A549 (cell line): ENCODE measurements around the gene MARF1. TPM values are rescaled to one million over a fixed set of nuclear protein-coding genes. Genes with fewer than 3 reads are reported as not detected.

Source experiments
- ATAC-seq, 2 experiments: fragments of 200-7000 bp in 1 of 2; fragments of >200 bp in 1 of 2; cut with Nextera tagmentation in 1 of 2; cut with Tn5 transposase in 1 of 2; 3 replicates each; pipeline versions ENCODE4 v1.8.0 to v1.9.1; 2018 to 2020; ENCODE audit warnings: mild to moderate bottlenecking in 1 of 2, moderate library complexity in 1 of 2
- CTCF ChIA-PET: fragments of 300-600 bp; sonication (Branson Sonifier 250); formaldehyde crosslinking; extraction: SDS; loops from one replicate; lab custom pipeline; 2021; ENCODE audit warnings: antibody characterized with exemption, inconsistent platforms; lab: Yijun Ruan, JAX
- POLR2A ChIA-PET: fragments of 350-600 bp; formaldehyde crosslinking; extraction: SDS; loops from one replicate; lab custom pipeline; 2021; ENCODE audit warnings: antibody characterized with exemption, inconsistent platforms; lab: Yijun Ruan, JAX
- DNase-seq, 2 experiments: peaks; one replicate each; pipeline versions ENCODE4 v3.0.0 to v3.0.0-alpha.2; 2011 to 2016; ENCODE audit warnings: low read depth in 1 of 2, low spot score in 1 of 2
- FAIRE-seq: peaks from 2 replicates; lab custom pipeline; 2011; peaks lifted over from hg19 to GRCh38; lab: Jason Lieb, UNC
- H3K27ac ChIP-seq, 2 experiments: fragments of >200 bp; sonication (Bioruptor Twin); formaldehyde crosslinking; 3 replicates each; pipeline ENCODE4 v1.5.1; 2016 to 2017
- H3K4me1 ChIP-seq: fragments of >200 bp; sonication (Bioruptor Twin); formaldehyde crosslinking; 3 replicates; pipeline ENCODE4 v1.6.1; 2016
- H3K4me2 ChIP-seq: fragments of >200 bp; sonication (Bioruptor Twin); formaldehyde crosslinking; 3 replicates; pipeline ENCODE4 v1.6.1; 2016
- H3K4me3 ChIP-seq: fragments of >200 bp; sonication (Bioruptor Twin); formaldehyde crosslinking; 3 replicates; pipeline ENCODE4 v1.5.1; 2016
- H3K9me3 ChIP-seq: fragments of >200 bp; sonication (Bioruptor Twin); formaldehyde crosslinking; 3 replicates; pipeline ENCODE4 v1.6.1; 2016
- CBX8 ChIP-seq: fragments of 200-600 bp; sonication (generic); IDR thresholded peaks from 2 replicates; pipeline ENCODE4 v1.6.1; 2016
- CEBPB ChIP-seq, 2 experiments: fragments of >200 bp in 1 of 2; sonication (Bioruptor Twin) in 1 of 2; formaldehyde crosslinking in 1 of 2; IDR thresholded peaks; 2 replicates each; pipeline ENCODE4 v1.6.1; 2012 to 2016
- CHD2 ChIP-seq: fragments of 150-350 bp; IDR thresholded peaks from 2 replicates; pipeline ENCODE4 v1.6.1; 2014; ENCODE audit warnings: low read length; ENCODE audit not compliant: partially characterized antibody
- CHD4 ChIP-seq: fragments of 200-600 bp; sonication (generic); IDR thresholded peaks from 2 replicates; pipeline ENCODE4 v1.6.1; 2016; ENCODE audit warnings: antibody characterized with exemption, mild to moderate bottlenecking, borderline replicate concordance
- EHF ChIP-seq: fragments of 250-450 bp; sonication (Bioruptor Pico); IDR thresholded peaks from 2 replicates; pipeline ENCODE4 v1.5.0; 2020; ENCODE audit warnings: mild to moderate bottlenecking
- EHMT2 ChIP-seq: fragments of 200-600 bp; sonication (generic); IDR thresholded peaks from 2 replicates; pipeline ENCODE4 v1.6.1; 2016; ENCODE audit warnings: antibody characterized with exemption, low read depth, mild to moderate bottlenecking, moderate library complexity
- EP300 ChIP-seq, 2 experiments: fragments of >200 bp; sonication (Bioruptor Twin); formaldehyde crosslinking; IDR thresholded peaks; 2 replicates in 1 of 2; 3 replicates in 1 of 2; pipeline ENCODE4 v1.6.1; 2016 to 2017
- ESRRA ChIP-seq: fragments of 150-350 bp; IDR thresholded peaks from 2 replicates; pipeline ENCODE4 v1.6.1; 2014; ENCODE audit warnings: mild to moderate bottlenecking, low read length, borderline replicate concordance
- HDAC2 ChIP-seq: fragments of 200-600 bp; sonication (generic); IDR thresholded peaks from 2 replicates; pipeline ENCODE4 v1.6.1; 2016
- HEYL ChIP-seq: fragments of 250-450 bp; sonication (Bioruptor Pico); IDR thresholded peaks from 2 replicates; pipeline ENCODE4 v1.8.0; 2021; ENCODE audit warnings: mild to moderate bottlenecking, moderate library complexity
- HOXB5 ChIP-seq: fragments of 250-450 bp; sonication (Bioruptor Pico); IDR thresholded peaks from 2 replicates; pipeline ENCODE4 v1.5.0; 2020; ENCODE audit warnings: mild to moderate bottlenecking, moderate library complexity
- JUN ChIP-seq, 2 experiments: fragments of >200 bp; sonication (Bioruptor Twin); formaldehyde crosslinking; IDR thresholded peaks; 2 replicates in 1 of 2; 3 replicates in 1 of 2; pipeline ENCODE4 v1.6.1; 2016 to 2017
- JUNB ChIP-seq: fragments of >200 bp; sonication (Bioruptor Twin); formaldehyde crosslinking; IDR thresholded peaks from 2 replicates; pipeline ENCODE4 v1.6.1; 2016
- MAFK ChIP-seq: fragments of 450-650 bp; IDR thresholded peaks from 2 replicates; pipeline ENCODE4 v1.6.1; 2014; ENCODE audit not compliant: partially characterized antibody
- MYC ChIP-seq: IDR thresholded peaks from 2 replicates; pipeline ENCODE4 v1.6.1; 2012; ENCODE audit warnings: mild to moderate bottlenecking, inconsistent platforms, low read length, improper control_type of control experiment, borderline replicate concordance
- NFE2L2 ChIP-seq: fragments of 150-350 bp; conservative IDR thresholded peaks from 2 replicates; pipeline ENCODE4 v1.6.1; 2014; ENCODE audit warnings: low read length
- NR3C1 ChIP-seq: fragments of >200 bp; sonication (Bioruptor Twin); formaldehyde crosslinking; IDR thresholded peaks from 3 replicates; pipeline ENCODE4 v1.6.1; 2017
- POLR2AphosphoS2 ChIP-seq: conservative IDR thresholded peaks from 2 replicates; pipeline ENCODE4 v1.6.1; 2012; ENCODE audit warnings: low read length, improper control_type of control experiment, inconsistent platforms
- RARB ChIP-seq: fragments of 250-450 bp; sonication (Bioruptor Pico); IDR thresholded peaks from 2 replicates; pipeline ENCODE4 v1.8.0; 2021; ENCODE audit warnings: mild to moderate bottlenecking, moderate library complexity
- RCOR1 ChIP-seq: fragments of 150-350 bp; IDR thresholded peaks from 2 replicates; pipeline ENCODE4 v1.6.1; 2014; ENCODE audit warnings: antibody characterized with exemption, low read length, low read depth
- RFX5 ChIP-seq: fragments of 450-650 bp; IDR thresholded peaks from 2 replicates; pipeline ENCODE4 v1.7.1; 2014; ENCODE audit warnings: antibody characterized with exemption, mild to moderate bottlenecking, moderate library complexity
- SREBF2 ChIP-seq: fragments of 450-650 bp; IDR thresholded peaks from 2 replicates; pipeline ENCODE4 v1.6.1; 2014; ENCODE audit warnings: mild to moderate bottlenecking, moderate library complexity
- TFCP2L1 ChIP-seq: fragments of 250-450 bp; sonication (Bioruptor Pico); IDR thresholded peaks from 2 replicates; pipeline ENCODE4 v1.5.0; 2021; ENCODE audit warnings: mild to moderate bottlenecking
- ZSCAN20 ChIP-seq: fragments of 250-450 bp; sonication (Bioruptor Pico); IDR thresholded peaks from 2 replicates; pipeline ENCODE4 v1.8.0; 2022; ENCODE audit warnings: mild to moderate bottlenecking, moderate library complexity
- WGBS: methylation state at CpG from one replicate; pipeline ENCODE4 v1.1.6; 2017; ENCODE audit errors: missing lambda C conversion rate; 5-methylcytosine and 5-hydroxymethylcytosine counted together
- polyA plus RNA-seq, 4 experiments: library from polyadenylated mRNA; depleted of rRNA in 3 of 4; stranded (reverse); fragments of >200 nt; fragmentation: RNase III in 1 of 4; extraction: RNeasy Plus Mini Kit Qiagen cat#74134 plus additional on column Dnase treatment in 1 of 4; gene quantifications; 2 replicates in 3 of 4; 3 replicates in 1 of 4; pipeline ENCODE4 v1.2.3, GENCODE V29; 2011 to 2017
- TF ChIP-seq, protein P1 (sequence below): fragments of >200 bp; sonication (Bioruptor Twin); formaldehyde crosslinking; IDR thresholded peaks from 3 replicates; pipeline ENCODE4 v1.5.1; 2016
- TF ChIP-seq, protein P2 (sequence below): fragments of 250-450 bp; sonication (Bioruptor Pico); IDR thresholded peaks from 2 replicates; pipeline ENCODE4 v1.5.0; 2021; ENCODE audit warnings: mild to moderate bottlenecking, moderate library complexity, borderline replicate concordance
- TF ChIP-seq, protein P3 (sequence below): fragments of >200 bp; sonication (Bioruptor Twin); formaldehyde crosslinking; IDR thresholded peaks from 3 replicates; pipeline ENCODE4 v1.6.1; 2016
- TF ChIP-seq, protein P4 (sequence below): fragments of 200-600 bp; sonication (generic); IDR thresholded peaks from 2 replicates; pipeline ENCODE4 v1.6.1; 2016; ENCODE audit warnings: antibody characterized with exemption, mild to moderate bottlenecking, moderate library complexity

MARF1 gene
- polyA plus RNA-seq, 2 of the 4 experiments (the other 2 are of a cell fraction) = 11.6 to 28.2 TPM

DNA sequence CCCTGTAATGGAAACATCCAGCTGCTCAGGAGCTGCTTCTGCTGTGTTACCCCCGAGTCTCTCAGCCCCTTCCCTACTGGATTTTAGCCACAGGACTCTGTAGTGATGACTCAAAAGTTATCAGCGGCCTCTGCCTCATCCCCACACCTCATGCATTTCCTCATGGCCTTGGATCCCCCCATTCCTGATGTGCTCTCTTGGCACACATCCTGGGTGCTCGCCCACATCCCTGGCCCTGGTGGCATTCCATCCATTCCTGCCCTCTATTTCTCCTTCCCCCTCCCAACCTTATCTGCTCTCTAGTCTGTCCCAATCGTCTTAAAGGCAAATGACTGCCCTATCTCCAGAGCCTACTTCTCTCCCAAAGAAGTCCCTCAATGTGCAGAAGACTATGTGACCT, 24.6 kb downstream of the MARF1 start:
- TF ChIP-seq HDAC2 = no peak
- no peak for TF ChIP-seq POLR2AphosphoS2
- TF ChIP-seq NFE2L2 = no peak
- TF ChIP-seq RCOR1 = no peak
- TF ChIP-seq RFX5 = no peak
- TF ChIP-seq MYC = no peak
- TF ChIP-seq JUNB = no peak
- TF ChIP-seq, protein P1, sequence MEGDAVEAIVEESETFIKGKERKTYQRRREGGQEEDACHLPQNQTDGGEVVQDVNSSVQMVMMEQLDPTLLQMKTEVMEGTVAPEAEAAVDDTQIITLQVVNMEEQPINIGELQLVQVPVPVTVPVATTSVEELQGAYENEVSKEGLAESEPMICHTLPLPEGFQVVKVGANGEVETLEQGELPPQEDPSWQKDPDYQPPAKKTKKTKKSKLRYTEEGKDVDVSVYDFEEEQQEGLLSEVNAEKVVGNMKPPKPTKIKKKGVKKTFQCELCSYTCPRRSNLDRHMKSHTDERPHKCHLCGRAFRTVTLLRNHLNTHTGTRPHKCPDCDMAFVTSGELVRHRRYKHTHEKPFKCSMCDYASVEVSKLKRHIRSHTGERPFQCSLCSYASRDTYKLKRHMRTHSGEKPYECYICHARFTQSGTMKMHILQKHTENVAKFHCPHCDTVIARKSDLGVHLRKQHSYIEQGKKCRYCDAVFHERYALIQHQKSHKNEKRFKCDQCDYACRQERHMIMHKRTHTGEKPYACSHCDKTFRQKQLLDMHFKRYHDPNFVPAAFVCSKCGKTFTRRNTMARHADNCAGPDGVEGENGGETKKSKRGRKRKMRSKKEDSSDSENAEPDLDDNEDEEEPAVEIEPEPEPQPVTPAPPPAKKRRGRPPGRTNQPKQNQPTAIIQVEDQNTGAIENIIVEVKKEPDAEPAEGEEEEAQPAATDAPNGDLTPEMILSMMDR = no peak
- TF ChIP-seq CHD4 = no peak
- TF ChIP-seq, protein P2, sequence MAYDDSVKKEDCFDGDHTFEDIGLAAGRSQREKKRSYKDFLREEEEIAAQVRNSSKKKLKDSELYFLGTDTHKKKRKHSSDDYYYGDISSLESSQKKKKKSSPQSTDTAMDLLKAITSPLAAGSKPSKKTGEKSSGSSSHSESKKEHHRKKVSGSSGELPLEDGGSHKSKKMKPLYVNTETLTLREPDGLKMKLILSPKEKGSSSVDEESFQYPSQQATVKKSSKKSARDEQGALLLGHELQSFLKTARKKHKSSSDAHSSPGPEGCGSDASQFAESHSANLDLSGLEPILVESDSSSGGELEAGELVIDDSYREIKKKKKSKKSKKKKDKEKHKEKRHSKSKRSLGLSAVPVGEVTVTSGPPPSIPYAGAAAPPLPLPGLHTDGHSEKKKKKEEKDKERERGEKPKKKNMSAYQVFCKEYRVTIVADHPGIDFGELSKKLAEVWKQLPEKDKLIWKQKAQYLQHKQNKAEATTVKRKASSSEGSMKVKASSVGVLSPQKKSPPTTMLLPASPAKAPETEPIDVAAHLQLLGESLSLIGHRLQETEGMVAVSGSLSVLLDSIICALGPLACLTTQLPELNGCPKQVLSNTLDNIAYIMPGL (CRISPR knock-in tag) = no peak
- no peak for TF ChIP-seq TFCP2L1
- no peak for TF ChIP-seq CBX8
- no peak for TF ChIP-seq EHMT2
- no peak for TF ChIP-seq NR3C1
- TF ChIP-seq, protein P3, sequence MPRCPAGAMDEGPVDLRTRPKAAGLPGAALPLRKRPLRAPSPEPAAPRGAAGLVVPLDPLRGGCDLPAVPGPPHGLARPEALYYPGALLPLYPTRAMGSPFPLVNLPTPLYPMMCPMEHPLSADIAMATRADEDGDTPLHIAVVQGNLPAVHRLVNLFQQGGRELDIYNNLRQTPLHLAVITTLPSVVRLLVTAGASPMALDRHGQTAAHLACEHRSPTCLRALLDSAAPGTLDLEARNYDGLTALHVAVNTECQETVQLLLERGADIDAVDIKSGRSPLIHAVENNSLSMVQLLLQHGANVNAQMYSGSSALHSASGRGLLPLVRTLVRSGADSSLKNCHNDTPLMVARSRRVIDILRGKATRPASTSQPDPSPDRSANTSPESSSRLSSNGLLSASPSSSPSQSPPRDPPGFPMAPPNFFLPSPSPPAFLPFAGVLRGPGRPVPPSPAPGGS = no peak
- no peak for TF ChIP-seq CHD2
- no peak for TF ChIP-seq EP300 (IDR thresholded peaks at IDR 0.05)
- no peak for TF ChIP-seq ZSCAN20 (CRISPR knock-in tag)
- no peaks in the 10 kb centered on the region for H3K9me3 ChIP-seq
- ChIA-PET POLR2A (interaction anchor here (1.1 kb wide), 1 partner anchor 24 kb away, joined by 3 read pairs; the partner anchor contains the start of gene MARF1), CTCF (interaction anchor here (1.0 kb wide), 1 partner anchor 12 kb away, joined by 4 read pairs; no protein-coding TSS in a partner anchor)
- FAIRE-seq (no peak), ATAC-seq (no peak; a peak in 1 of 6 replicates), DNase-seq (no peak)
- H3K27ac ChIP-seq = no peak overlapping the region
- WGBS = 70% methylated on average over 4 of the region's 4 CpGs
- no peak overlapping the region for H3K4me3 ChIP-seq
- no peak overlapping the region for H3K4me2 ChIP-seq
- H3K4me1 ChIP-seq = 0 out of 3 replicates have a peak, but pooled peaks cover 4% of the 10 kb centered on the region

DNA sequence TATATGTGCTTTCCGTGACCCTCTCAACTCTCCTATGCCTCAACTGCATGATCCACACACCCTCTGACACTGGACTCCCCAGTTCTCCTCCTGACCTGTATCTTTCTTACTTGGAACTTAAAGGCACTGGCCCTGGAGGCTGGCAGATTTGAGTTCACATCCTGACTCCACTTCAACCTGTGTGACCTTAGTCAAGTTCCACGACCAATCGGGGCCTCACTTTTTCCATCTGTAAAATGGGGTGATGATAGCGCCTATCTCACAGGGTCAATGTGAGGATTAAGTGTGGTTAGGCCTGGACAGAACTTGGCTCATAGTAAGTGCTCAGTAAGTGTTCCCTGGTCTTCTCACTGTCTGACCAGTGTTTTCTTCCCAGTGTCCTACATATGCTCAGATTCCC, 25.1 kb downstream of the MARF1 start:
- TF ChIP-seq CHD4 (no peak), TFCP2L1 (no peak)
- H3K4me1 ChIP-seq = 0 out of 3 replicates have a peak, but pooled peaks cover 4% of the 10 kb centered on the region
- no peak for FAIRE-seq
- 95% methylated on average over 4 of the region's 4 CpGs for WGBS
- ChIA-PET CTCF (no interaction called here), POLR2A (no interaction called here)
- no peak overlapping the region for H3K4me3 ChIP-seq
- no peak for DNase-seq
- H3K4me2 ChIP-seq = no peak overlapping the region
- H3K9me3 ChIP-seq = no peaks in the 10 kb centered on the region
- no peak for ATAC-seq
- no peak overlapping the region for H3K27ac ChIP-seq

DNA sequence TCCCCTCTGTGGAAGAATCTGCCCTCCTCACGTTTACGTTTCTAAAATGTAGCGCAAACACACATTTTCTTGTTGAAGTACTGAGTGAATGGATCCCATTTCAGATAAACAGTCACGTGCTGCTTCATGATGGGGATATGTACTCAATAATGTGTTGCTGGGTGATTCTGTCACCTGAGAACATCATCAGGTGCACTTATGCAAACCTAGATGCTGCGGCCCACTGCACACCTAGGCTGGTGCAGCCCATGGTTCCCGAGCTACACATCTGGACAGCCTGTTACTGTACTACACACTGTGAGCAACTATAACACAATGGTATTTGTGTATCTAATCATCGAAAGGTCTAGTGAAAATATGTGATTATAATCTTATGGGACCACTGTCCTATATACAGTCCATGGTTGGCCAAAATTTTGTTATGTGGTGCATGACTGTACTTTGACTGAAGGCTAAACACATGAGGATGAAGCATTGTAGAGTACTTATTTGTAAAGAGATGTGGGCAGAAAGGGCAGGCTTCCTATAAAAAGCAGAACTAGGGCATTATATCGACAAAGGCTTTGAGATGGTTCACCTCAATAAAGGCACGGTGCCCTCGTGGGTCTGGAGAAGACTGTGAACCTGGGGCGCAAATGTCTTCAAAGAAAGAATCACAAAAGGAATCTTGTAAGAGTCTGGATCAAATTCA, 26.3 kb downstream of the MARF1 start:
- Histone ChIP-seq H3K4me2 (no peak overlapping the region), H3K4me1 (0 out of 3 replicates have a peak, but pooled peaks cover 4% of the 10 kb centered on the region), H3K27ac (no peak overlapping the region), H3K9me3 (no peaks in the 10 kb centered on the region), H3K4me3 (no peak overlapping the region)
- 89% methylated on average over 11 of the region's 11 CpGs for WGBS
- POLR2A ChIA-PET = no interaction called here
- CTCF ChIA-PET = interaction anchor here (1.3 kb wide), 1 partner anchor 189 kb away, joined by 3 read pairs; no protein-coding TSS in a partner anchor
- FAIRE-seq = no peak
- DNase-seq = no peak
- no peak for ATAC-seq
- TF ChIP-seq HEYL (CRISPR knock-in tag) (no peak), NR3C1 (no peak), SREBF2 (no peak), RARB (CRISPR knock-in tag) (no peak), CEBPB (IDR thresholded peaks at IDR 0.05) (no peak), JUN (IDR thresholded peaks at IDR 0.05) (no peak), ESRRA (no peak), HOXB5 (CRISPR knock-in tag) (no peak), EHF (CRISPR knock-in tag) (no peak), MAFK (no peak)
- TF ChIP-seq, protein P4, sequence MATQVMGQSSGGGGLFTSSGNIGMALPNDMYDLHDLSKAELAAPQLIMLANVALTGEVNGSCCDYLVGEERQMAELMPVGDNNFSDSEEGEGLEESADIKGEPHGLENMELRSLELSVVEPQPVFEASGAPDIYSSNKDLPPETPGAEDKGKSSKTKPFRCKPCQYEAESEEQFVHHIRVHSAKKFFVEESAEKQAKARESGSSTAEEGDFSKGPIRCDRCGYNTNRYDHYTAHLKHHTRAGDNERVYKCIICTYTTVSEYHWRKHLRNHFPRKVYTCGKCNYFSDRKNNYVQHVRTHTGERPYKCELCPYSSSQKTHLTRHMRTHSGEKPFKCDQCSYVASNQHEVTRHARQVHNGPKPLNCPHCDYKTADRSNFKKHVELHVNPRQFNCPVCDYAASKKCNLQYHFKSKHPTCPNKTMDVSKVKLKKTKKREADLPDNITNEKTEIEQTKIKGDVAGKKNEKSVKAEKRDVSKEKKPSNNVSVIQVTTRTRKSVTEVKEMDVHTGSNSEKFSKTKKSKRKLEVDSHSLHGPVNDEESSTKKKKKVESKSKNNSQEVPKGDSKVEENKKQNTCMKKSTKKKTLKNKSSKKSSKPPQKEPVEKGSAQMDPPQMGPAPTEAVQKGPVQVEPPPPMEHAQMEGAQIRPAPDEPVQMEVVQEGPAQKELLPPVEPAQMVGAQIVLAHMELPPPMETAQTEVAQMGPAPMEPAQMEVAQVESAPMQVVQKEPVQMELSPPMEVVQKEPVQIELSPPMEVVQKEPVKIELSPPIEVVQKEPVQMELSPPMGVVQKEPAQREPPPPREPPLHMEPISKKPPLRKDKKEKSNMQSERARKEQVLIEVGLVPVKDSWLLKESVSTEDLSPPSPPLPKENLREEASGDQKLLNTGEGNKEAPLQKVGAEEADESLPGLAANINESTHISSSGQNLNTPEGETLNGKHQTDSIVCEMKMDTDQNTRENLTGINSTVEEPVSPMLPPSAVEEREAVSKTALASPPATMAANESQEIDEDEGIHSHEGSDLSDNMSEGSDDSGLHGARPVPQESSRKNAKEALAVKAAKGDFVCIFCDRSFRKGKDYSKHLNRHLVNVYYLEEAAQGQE = no peak
